ENCODE measurements around the gene ACP4. TPM values are rescaled to one million over a fixed set of nuclear protein-coding genes. Genes with fewer than 3 reads are reported as not detected.

The ACP4 gene
- total and polyA plus RNA-seq, 2 of the 13 experiments (the other 11 are each of a cell fraction or from before 2014, with no cell fraction given), result 0.08 TPM; not detected in 1

GRCh38 chr19:50796128-50796633 is 6.0 kb downstream of the ACP4 start (continued):
- TF ChIP-seq ZNF687 (CRISPR knock-in tag; IDR thresholded peaks at IDR 0.05) (no peak; the same call in 1 of the 2 replicates), ZNF773 (CRISPR knock-in tag; IDR thresholded peaks at IDR 0.05; ENCODE audit: borderline replicate concordance) (no peak), ZNF709 (CRISPR knock-in tag; IDR thresholded peaks at IDR 0.05) (no peak), TIGD3 (CRISPR knock-in tag; IDR thresholded peaks at IDR 0.05; ENCODE audit: borderline replicate concordance) (no peak), CBX1 (IDR thresholded peaks at IDR 0.05; ENCODE audit: low read depth) (no peak), CCDC6 (CRISPR knock-in tag; IDR thresholded peaks at IDR 0.05) (no peak), SRY (CRISPR knock-in tag; IDR thresholded peaks at IDR 0.05) (no peak), ZBTB7B (CRISPR knock-in tag; IDR thresholded peaks at IDR 0.05) (no peak), NFIB (CRISPR knock-in tag; IDR thresholded peaks at IDR 0.05; ENCODE audit: borderline replicate concordance) (no peak), ZNF431 (CRISPR knock-in tag; IDR thresholded peaks at IDR 0.05; ENCODE audit: borderline replicate concordance, low read depth) (no peak), TEAD3 (CRISPR knock-in tag; optimal IDR thresholded peaks at IDR 0.05; ENCODE audit: borderline replicate concordance) (no peak), ZSCAN22 (CRISPR knock-in tag; IDR thresholded peaks at IDR 0.05) (no peak), ZNF484 (CRISPR knock-in tag; IDR thresholded peaks at IDR 0.05; ENCODE audit: borderline replicate concordance, low read depth) (no peak), MXI1 (IDR thresholded peaks at IDR 0.05; ENCODE audit: borderline replicate concordance, low read depth, low read length) (no peak), ZNF263 (CRISPR knock-in tag; IDR thresholded peaks at IDR 0.05) (no peak), ZBTB39 (CRISPR knock-in tag; IDR thresholded peaks at IDR 0.05) (no peak), TFDP2 (CRISPR knock-in tag; IDR thresholded peaks at IDR 0.05) (no peak), THAP7 (CRISPR knock-in tag; IDR thresholded peaks at IDR 0.05) (no peak)

Measured in HepG2 (cell line).